ENCODE data around the gene VPS26C. TPM values are rescaled to one million over a fixed set of nuclear protein-coding genes. Genes with fewer than 3 reads are reported as not detected.

The VPS26C gene
- total and polyA plus RNA-seq, 10 of the 15 experiments (the other 5 are each of a cell fraction or from before 2014, with no cell fraction given): 32.5 to 65.1 (median 48.0) TPM

DNA sequence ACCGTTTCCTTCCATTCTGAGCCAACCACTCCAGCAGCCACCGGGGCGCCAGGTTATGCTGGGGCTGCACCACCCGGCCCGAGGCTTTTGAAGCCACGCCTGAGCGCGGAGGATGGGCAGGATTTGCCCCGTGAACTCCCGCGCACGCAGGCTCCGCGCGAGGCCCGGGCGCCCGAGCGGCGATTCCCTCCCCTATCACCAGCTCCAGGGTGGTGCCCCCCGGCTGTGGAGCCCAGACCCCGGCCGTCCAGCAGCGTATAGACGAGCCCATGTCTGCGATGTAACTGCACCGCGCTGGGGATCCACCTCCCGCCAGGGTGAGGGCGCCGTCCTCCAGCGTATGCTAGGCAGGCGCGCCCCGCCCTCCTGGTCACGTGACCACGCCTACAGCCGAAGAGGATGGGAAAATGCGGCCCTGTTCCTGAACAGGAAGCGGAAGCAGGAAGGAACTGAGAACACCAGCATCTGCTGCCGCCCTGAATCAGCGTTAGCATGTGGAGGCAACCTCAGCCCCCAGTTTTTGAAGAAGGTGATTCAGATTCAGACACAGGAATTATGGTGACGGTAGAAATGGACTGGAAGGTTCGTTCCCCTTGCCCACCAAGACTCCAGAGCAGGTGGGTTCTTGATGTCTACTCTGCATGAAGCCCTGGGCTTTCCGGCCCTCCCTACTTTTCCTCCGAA, 46.0 kb downstream of the VPS26C start (continued):
- TF ChIP-seq, protein P1, sequence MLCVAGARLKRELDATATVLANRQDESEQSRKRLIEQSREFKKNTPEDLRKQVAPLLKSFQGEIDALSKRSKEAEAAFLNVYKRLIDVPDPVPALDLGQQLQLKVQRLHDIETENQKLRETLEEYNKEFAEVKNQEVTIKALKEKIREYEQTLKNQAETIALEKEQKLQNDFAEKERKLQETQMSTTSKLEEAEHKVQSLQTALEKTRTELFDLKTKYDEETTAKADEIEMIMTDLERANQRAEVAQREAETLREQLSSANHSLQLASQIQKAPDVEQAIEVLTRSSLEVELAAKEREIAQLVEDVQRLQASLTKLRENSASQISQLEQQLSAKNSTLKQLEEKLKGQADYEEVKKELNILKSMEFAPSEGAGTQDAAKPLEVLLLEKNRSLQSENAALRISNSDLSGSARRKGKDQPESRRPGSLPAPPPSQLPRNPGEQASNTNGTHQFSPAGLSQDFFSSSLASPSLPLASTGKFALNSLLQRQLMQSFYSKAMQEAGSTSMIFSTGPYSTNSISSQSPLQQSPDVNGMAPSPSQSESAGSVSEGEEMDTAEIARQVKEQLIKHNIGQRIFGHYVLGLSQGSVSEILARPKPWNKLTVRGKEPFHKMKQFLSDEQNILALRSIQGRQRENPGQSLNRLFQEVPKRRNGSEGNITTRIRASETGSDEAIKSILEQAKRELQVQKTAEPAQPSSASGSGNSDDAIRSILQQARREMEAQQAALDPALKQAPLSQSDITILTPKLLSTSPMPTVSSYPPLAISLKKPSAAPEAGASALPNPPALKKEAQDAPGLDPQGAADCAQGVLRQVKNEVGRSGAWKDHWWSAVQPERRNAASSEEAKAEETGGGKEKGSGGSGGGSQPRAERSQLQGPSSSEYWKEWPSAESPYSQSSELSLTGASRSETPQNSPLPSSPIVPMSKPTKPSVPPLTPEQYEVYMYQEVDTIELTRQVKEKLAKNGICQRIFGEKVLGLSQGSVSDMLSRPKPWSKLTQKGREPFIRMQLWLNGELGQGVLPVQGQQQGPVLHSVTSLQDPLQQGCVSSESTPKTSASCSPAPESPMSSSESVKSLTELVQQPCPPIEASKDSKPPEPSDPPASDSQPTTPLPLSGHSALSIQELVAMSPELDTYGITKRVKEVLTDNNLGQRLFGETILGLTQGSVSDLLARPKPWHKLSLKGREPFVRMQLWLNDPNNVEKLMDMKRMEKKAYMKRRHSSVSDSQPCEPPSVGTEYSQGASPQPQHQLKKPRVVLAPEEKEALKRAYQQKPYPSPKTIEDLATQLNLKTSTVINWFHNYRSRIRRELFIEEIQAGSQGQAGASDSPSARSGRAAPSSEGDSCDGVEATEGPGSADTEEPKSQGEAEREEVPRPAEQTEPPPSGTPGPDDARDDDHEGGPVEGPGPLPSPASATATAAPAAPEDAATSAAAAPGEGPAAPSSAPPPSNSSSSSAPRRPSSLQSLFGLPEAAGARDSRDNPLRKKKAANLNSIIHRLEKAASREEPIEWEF (IDR thresholded peaks at IDR 0.05; ENCODE audit: insufficient replicate concordance, low read depth, low read length): no peak
- no peak for TF ChIP-seq SIN3A (IDR thresholded peaks at IDR 0.05; ENCODE audit: low read depth, low read length)
- no peak for TF ChIP-seq SREBF2 (IDR thresholded peaks at IDR 0.05; ENCODE audit: low read length)
- peak; percentile 58; the same call in 1 of the 2 replicates for TF ChIP-seq ZNF207 (IDR thresholded peaks at IDR 0.05; ENCODE audit: borderline replicate concordance)
- TF ChIP-seq CHD4 (IDR thresholded peaks at IDR 0.05): no peak
- 0 out of 2 replicates have a peak, but pooled peaks have one; percentile 5 for TF ChIP-seq CBX5 (IDR thresholded peaks at IDR 0.05; ENCODE audit: low read depth)
- TF ChIP-seq NBN (IDR thresholded peaks at IDR 0.05): peak; percentile 62
- no peak for TF ChIP-seq ZNF384 (IDR thresholded peaks at IDR 0.05; ENCODE audit: borderline replicate concordance, low read depth, low read length)
- peak; percentile 80; the same call in 1 of the 2 replicates for TF ChIP-seq DPF2 (IDR thresholded peaks at IDR 0.05)
- TF ChIP-seq IKZF2 (IDR thresholded peaks at IDR 0.05): peak; percentile 73 to 75; a peak in 3 of 4 replicates
- TF ChIP-seq CREM (IDR thresholded peaks at IDR 0.05; ENCODE audit: low read depth): peak; percentile 63; the same call in 1 of the 2 replicates
- TF ChIP-seq, protein P2, sequence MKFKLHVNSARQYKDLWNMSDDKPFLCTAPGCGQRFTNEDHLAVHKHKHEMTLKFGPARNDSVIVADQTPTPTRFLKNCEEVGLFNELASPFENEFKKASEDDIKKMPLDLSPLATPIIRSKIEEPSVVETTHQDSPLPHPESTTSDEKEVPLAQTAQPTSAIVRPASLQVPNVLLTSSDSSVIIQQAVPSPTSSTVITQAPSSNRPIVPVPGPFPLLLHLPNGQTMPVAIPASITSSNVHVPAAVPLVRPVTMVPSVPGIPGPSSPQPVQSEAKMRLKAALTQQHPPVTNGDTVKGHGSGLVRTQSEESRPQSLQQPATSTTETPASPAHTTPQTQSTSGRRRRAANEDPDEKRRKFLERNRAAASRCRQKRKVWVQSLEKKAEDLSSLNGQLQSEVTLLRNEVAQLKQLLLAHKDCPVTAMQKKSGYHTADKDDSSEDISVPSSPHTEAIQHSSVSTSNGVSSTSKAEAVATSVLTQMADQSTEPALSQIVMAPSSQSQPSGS (IDR thresholded peaks at IDR 0.05; ENCODE audit: low read length): no peak
- TF ChIP-seq ZNF217 (IDR thresholded peaks at IDR 0.05): 0 out of 2 replicates have a peak, but pooled peaks have one; percentile 54
- peak; percentile 92 for TF ChIP-seq POLR2A (IDR thresholded peaks at IDR 0.05; ENCODE audit: low read depth, low read length)
- no peak for TF ChIP-seq WRNIP1 (IDR thresholded peaks at IDR 0.05; ENCODE audit: borderline replicate concordance, low read depth, low read length)
- no peak for TF ChIP-seq SIX5 (IDR thresholded peaks at IDR 0.05; ENCODE audit: low read depth, low read length, severe bottlenecking)
- peak; percentile 31 to 81 for TF ChIP-seq EGR1 (IDR thresholded peaks at IDR 0.05; ENCODE audit: borderline replicate concordance in 1 of 2, low read depth in 2 of 2, low read length in 2 of 2)
- TF ChIP-seq LARP7 (IDR thresholded peaks at IDR 0.05): peak; percentile 72
- TF ChIP-seq, protein P3, sequence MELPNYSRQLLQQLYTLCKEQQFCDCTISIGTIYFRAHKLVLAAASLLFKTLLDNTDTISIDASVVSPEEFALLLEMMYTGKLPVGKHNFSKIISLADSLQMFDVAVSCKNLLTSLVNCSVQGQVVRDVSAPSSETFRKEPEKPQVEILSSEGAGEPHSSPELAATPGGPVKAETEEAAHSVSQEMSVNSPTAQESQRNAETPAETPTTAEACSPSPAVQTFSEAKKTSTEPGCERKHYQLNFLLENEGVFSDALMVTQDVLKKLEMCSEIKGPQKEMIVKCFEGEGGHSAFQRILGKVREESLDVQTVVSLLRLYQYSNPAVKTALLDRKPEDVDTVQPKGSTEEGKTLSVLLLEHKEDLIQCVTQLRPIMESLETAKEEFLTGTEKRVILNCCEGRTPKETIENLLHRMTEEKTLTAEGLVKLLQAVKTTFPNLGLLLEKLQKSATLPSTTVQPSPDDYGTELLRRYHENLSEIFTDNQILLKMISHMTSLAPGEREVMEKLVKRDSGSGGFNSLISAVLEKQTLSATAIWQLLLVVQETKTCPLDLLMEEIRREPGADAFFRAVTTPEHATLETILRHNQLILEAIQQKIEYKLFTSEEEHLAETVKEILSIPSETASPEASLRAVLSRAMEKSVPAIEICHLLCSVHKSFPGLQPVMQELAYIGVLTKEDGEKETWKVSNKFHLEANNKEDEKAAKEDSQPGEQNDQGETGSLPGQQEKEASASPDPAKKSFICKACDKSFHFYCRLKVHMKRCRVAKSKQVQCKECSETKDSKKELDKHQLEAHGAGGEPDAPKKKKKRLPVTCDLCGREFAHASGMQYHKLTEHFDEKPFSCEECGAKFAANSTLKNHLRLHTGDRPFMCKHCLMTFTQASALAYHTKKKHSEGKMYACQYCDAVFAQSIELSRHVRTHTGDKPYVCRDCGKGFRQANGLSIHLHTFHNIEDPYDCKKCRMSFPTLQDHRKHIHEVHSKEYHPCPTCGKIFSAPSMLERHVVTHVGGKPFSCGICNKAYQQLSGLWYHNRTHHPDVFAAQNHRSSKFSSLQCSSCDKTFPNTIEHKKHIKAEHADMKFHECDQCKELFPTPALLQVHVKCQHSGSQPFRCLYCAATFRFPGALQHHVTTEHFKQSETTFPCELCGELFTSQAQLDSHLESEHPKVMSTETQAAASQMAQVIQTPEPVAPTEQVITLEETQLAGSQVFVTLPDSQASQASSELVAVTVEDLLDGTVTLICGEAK (IDR thresholded peaks at IDR 0.05; ENCODE audit: borderline replicate concordance): peak; percentile 77
- TF ChIP-seq FOXM1 (IDR thresholded peaks at IDR 0.05; ENCODE audit: low read depth, low read length): no peak
- peak; percentile 90 for TF ChIP-seq SMARCA5 (IDR thresholded peaks at IDR 0.05)
- TF ChIP-seq NFXL1 (IDR thresholded peaks at IDR 0.05; ENCODE audit: borderline replicate concordance): no peak
